ENCODE results near the gene MTHFSD.

The MTHFSD gene

DNA sequence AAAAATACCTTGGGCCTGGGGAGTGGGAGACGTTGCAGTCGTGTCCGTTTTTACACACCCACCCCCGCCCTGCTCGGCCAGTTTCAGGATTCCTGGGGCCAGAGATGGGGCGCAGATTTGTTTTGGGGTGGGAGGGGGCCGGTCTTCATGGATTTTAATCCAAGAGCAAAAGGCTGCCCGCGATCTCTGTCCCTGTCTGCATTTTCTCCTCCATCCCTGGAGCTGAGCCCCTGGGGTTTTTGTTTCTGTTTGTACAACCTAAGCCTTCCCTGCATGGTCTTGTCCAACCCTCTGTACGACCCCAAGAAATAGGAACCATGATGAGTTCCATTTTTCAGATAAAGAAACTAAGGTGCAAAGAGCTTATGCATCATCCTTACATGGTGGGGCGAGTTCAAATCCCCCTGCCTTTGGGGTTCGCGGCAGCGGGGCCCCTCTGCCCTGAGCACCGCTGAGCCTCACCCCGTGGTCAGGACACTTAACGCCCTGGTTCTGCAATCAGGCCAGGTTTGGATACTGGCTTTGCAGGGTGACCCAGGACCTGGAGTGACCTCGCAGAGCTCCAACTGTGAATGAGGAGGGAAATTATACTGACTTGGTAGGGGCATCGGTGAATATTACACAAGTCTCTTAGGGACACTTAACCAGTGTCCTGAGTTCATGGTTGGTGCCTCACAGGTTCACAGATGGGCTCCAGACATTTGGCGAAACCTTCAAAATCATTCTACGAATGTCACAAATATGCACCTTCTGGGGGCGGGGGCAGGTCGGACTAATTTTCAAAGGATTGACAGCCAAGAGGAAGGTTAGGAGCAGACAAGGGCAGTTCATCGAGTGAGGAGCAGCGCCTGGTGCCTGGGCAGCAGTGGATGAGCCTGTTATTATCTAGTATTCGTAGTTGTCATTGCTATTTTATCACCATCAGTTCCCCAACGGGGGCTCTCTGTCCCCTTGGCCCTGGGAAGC, 48.9 kb downstream of the MTHFSD start:
- H3K36me3 Mint-ChIP-seq (ENCODE audit: low read depth): no peaks in the 10 kb centered on the region
- TF ChIP-seq, protein P1, sequence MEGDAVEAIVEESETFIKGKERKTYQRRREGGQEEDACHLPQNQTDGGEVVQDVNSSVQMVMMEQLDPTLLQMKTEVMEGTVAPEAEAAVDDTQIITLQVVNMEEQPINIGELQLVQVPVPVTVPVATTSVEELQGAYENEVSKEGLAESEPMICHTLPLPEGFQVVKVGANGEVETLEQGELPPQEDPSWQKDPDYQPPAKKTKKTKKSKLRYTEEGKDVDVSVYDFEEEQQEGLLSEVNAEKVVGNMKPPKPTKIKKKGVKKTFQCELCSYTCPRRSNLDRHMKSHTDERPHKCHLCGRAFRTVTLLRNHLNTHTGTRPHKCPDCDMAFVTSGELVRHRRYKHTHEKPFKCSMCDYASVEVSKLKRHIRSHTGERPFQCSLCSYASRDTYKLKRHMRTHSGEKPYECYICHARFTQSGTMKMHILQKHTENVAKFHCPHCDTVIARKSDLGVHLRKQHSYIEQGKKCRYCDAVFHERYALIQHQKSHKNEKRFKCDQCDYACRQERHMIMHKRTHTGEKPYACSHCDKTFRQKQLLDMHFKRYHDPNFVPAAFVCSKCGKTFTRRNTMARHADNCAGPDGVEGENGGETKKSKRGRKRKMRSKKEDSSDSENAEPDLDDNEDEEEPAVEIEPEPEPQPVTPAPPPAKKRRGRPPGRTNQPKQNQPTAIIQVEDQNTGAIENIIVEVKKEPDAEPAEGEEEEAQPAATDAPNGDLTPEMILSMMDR (IDR thresholded peaks at IDR 0.05; ENCODE audit: unreplicated experiment in 3 of 3): no peak
- peaks cover 95% of the 10 kb centered on the region for H3K27me3 Mint-ChIP-seq (ENCODE audit: low read depth)
- peak overlapping the region; percentile 29 to 72 (median 35) for H3K4me3 Mint-ChIP-seq
- H3K4me1 Mint-ChIP-seq: peaks cover 28% of the 10 kb centered on the region
- H3K27ac Mint-ChIP-seq: no peak overlapping the region
- peaks cover 4% of the 10 kb centered on the region for H3K9me3 Mint-ChIP-seq

GRCh38 chr16:86505185-86505898, 49.7 kb downstream of the MTHFSD start:
- peaks cover 96% of the 10 kb centered on the region for H3K27me3 Mint-ChIP-seq (ENCODE audit: low read depth)
- peaks cover 28% of the 10 kb centered on the region for H3K4me1 Mint-ChIP-seq
- TF ChIP-seq, protein P1 (IDR thresholded peaks at IDR 0.05; ENCODE audit: unreplicated experiment in 3 of 3): no peak
- peaks cover 4% of the 10 kb centered on the region for H3K9me3 Mint-ChIP-seq
- H3K27ac Mint-ChIP-seq: no peak overlapping the region
- H3K36me3 Mint-ChIP-seq (ENCODE audit: low read depth): no peaks in the 10 kb centered on the region
- peak overlapping the region in 2 of 3 experiments; percentile 8 to 38 for H3K4me3 Mint-ChIP-seq

DNA sequence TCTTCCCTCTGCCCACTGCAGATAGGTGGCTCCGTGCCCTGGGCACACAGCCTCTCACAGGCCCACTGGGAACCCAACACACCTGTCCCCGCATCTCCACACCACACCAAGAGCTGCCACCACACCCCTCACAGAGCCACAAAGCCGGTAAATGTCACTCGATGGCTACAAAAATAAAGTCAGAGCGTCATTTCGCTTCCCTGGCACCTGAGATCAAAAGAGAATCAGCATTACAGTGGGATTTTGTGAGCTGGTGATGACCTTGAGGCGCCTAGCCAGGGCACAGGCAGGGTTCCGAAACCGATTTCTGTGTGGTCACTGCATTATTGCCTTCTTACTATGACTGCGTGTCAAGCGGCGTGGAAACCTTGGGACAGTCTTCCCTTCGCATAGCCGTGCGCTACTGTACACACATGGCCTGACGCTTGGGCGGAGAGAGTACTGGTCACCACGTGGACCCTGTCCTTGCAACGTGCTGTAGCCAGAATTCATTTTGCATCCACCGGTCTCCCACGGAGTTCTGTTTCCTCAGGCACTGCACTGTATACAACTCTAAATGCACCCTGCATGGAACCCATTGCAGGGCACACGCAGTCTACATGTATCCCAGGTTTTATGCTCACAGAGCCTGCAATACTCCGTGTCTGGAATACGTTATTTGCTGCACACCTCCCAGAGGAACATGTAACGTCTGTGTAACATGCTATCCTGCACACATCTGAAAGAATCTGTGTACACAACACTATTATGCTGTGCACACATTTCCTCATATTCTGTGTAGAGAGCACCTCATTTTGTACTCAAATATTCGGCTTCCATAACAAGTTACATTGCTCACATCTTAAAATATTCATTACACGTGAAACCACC, 50.5 kb downstream of the MTHFSD start:
- H3K27ac Mint-ChIP-seq: no peak overlapping the region
- peaks cover 100% of the 10 kb centered on the region for H3K27me3 Mint-ChIP-seq (ENCODE audit: low read depth)
- peak overlapping the region in 1 of 3 experiments; percentile 38 for H3K4me3 Mint-ChIP-seq
- TF ChIP-seq, protein P1 (IDR thresholded peaks at IDR 0.05; ENCODE audit: unreplicated experiment in 3 of 3): no peak
- peaks cover 4% of the 10 kb centered on the region for H3K9me3 Mint-ChIP-seq
- peaks cover 28% of the 10 kb centered on the region for H3K4me1 Mint-ChIP-seq
- no peaks in the 10 kb centered on the region for H3K36me3 Mint-ChIP-seq (ENCODE audit: low read depth)

- TF ChIP-seq, protein P1 (IDR thresholded peaks at IDR 0.05; ENCODE audit: unreplicated experiment in 3 of 3): no peak
- Mint-ChIP-seq H3K4me3 (no peak overlapping the region), H3K27ac (no peak overlapping the region), H3K36me3 (ENCODE audit: low read depth) (no peaks in the 10 kb centered on the region), H3K27me3 (ENCODE audit: low read depth) (peaks cover 100% of the 10 kb centered on the region), H3K4me1 (peaks cover 29% of the 10 kb centered on the region), H3K9me3 (peaks cover 4% of the 10 kb centered on the region)
Measured at GRCh38 chr16:86503830-86504229, 51.2 kb downstream of the MTHFSD start.

GRCh38 chr16:86502856-86503748, 51.9 kb downstream of the MTHFSD start:
- Mint-ChIP-seq H3K9me3 (peaks cover 4% of the 10 kb centered on the region), H3K36me3 (ENCODE audit: low read depth) (no peaks in the 10 kb centered on the region), H3K27ac (no peak overlapping the region), H3K4me1 (peaks cover 30% of the 10 kb centered on the region), H3K4me3 (no peak overlapping the region), H3K27me3 (ENCODE audit: low read depth) (peaks cover 100% of the 10 kb centered on the region)
- TF ChIP-seq, protein P1 (IDR thresholded peaks at IDR 0.05; ENCODE audit: unreplicated experiment in 3 of 3): no peak

Measured in nephron (organoid).